GM21717 (cell line): ENCODE measurements around the gene LYAR.
"Not testable (repeated sequence)": the region's sequence is repeated elsewhere in the genome, so short reads cannot be mapped to it uniquely, and the experiment has no call there.

Experiments
- ATAC-seq: cut with Tn5 transposase; IDR thresholded peaks from one replicate; pipeline ENCODE4 v1.9.1; 2021; ENCODE audit warnings: mild to moderate bottlenecking, moderate library complexity; ENCODE audit not compliant: unreplicated experiment

Gene LYAR

DNA sequence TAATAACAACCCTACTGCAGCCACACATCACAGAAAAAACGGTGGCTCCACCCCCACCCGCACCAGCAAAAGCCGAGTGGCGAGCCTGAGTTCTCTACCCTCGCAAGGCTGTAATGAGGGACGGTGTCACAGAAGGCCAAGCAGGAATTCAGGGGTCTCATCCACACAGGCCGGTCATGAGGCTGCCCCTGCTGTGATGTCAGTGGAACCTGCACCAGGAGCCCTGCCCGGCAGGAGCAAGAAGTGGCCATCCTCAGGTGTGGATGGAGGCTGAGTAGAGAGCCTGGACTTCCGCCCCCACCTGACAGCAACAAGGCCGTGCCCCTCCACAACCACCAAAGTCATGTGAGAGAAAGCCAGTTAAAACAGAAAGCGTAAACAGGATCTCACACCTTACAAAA is 20.6 kb downstream of the LYAR start:
- ATAC-seq, result no peak

GRCh38 chr4:4268776-4269175 is 21.2 kb downstream of the LYAR start:
- ATAC-seq, result no peak

DNA sequence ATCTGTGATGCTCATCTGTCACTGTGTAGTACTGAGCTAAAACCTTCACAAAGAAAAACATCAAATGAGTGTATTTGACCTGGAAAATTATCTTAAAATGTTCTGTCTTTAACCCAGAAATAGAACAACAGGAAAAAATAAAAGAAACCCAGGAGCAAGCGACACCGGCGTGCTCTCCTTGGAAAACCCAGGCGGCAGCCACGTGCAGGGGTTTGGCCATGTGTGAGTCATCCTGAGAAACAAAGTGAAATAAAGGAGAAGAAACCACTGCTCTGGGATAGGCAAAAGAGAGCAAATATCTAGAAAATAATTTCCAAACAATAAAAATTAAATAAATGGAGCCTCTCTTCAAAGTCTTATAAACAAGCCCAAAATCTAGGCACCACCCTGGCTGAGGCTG is 22.0 kb downstream of the LYAR start:
- ATAC-seq, result no peak

- ATAC-seq, result no peak
These were observed 29.7 kb downstream of the LYAR start for GRCh38 chr4:4260185-4260751.

DNA sequence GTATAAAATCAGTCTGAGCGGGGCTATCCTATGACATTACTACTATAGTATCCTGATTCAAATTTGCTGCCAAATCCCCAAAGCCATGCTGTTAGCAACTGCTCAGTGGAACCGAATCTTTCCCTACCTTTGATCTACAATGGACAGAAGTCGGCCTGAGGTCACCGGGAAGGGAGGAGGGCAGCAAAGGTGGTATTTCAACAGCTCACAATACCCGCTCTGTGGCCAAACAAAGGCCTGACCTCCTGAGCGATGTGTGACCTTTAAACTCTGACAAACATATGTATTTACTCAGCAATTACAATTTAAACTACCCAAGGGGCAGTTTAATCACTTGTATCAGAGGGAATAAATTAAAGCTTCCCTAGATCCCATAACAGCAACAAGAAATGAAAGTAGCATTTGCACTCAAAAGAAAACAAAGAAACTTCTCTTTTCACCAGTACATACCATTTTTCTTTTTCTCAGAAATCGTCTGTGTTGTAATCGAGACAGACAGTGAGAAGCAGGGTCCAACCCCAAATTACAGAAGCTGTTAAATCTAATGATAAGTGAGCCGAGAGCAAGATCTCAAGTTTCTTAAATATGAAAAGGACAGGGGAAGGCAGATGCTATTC is 30.4 kb downstream of the LYAR start:
- no peak for ATAC-seq

DNA sequence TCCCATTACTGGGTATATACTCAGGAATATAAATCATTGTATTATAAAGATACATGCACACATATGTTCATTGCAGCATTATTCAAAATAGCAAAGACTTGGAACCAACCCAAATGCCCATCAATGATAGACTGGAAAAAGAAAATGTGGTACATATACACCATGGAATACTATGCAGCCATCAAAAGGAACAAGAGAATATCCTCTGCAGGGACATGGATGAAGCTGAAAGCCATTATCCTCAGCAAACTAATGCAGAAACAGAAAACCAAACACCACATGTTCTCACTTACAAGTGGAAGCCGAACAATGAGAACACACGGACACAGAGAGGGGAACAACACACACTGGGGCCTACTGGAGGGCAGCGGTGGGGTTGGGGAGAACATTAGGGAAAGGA is 32.2 kb downstream of the LYAR start:
- not testable (repeated sequence) for ATAC-seq

DNA sequence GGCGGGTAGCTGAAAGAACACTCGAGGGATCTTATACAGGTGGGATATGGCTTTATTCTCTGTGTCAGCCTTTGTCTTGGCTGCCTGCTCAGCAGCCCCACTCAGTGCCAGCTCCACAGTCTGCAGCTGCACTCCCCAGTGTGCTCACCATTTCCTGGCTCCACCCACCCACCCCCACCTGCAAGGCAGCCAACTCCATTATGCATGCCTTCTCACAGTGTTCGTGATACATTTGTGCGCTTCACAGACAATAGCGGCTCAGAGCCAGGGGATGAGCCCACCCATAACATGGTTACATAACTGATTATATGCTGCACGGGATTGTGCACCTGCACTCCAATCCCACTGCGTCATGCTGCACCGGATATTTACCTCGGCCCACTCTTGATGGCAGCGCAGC is 33.2 kb downstream of the LYAR start:
- ATAC-seq, result no peak

GRCh38 chr4:4254666-4255065 is 35.3 kb downstream of the LYAR start:
- no peak for ATAC-seq

- ATAC-seq, result no peak
These were observed 35.8 kb downstream of the LYAR start for GRCh38 chr4:4254199-4254598.

- ATAC-seq, result no peak
These were observed 40.1 kb downstream of the LYAR start for GRCh38 chr4:4249866-4250265.

GRCh38 chr4:4249342-4249741 is 40.6 kb downstream of the LYAR start:
- ATAC-seq, result not testable (repeated sequence)

GRCh38 chr4:4248885-4249203 is 41.1 kb downstream of the LYAR start:
- no peak for ATAC-seq

GRCh38 chr4:4248029-4248884 is 41.7 kb downstream of the LYAR start, which contains the start of gene TMEM128:
TSS of gene TMEM128 (minus strand) at chr4:4248223. CDS start at chr4:4248202, 21 bp downstream.
- peak; percentile 97 for ATAC-seq

GRCh38 chr4:4247696-4248028 is 42.3 kb downstream of the LYAR start:
- peak; percentile 3 for ATAC-seq

- no peak for ATAC-seq
These were observed 44.8 kb downstream of the LYAR start for GRCh38 chr4:4245172-4245571.

- ATAC-seq, result not testable (repeated sequence)
These were observed 50.4 kb downstream of the LYAR start for GRCh38 chr4:4239551-4239950.

GRCh38 chr4:4233610-4234009 is 56.3 kb downstream of the LYAR start:
- no peak for ATAC-seq

DNA sequence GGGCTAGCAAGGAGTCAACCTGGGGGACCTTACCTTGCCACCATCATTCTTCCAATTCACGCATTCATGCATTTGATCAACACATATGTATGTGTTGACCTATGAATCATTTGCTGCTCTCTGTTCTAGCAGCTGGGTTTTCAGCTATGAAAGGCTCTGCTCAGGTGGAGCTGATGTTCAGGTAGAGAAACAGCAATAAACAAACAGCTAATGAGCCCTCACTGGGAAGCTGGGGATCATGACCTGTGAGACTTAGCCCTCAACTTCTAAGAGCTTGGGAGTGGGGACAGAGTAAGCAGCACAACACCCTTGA is 61.6 kb downstream of the LYAR start:
- no peak for ATAC-seq

DNA sequence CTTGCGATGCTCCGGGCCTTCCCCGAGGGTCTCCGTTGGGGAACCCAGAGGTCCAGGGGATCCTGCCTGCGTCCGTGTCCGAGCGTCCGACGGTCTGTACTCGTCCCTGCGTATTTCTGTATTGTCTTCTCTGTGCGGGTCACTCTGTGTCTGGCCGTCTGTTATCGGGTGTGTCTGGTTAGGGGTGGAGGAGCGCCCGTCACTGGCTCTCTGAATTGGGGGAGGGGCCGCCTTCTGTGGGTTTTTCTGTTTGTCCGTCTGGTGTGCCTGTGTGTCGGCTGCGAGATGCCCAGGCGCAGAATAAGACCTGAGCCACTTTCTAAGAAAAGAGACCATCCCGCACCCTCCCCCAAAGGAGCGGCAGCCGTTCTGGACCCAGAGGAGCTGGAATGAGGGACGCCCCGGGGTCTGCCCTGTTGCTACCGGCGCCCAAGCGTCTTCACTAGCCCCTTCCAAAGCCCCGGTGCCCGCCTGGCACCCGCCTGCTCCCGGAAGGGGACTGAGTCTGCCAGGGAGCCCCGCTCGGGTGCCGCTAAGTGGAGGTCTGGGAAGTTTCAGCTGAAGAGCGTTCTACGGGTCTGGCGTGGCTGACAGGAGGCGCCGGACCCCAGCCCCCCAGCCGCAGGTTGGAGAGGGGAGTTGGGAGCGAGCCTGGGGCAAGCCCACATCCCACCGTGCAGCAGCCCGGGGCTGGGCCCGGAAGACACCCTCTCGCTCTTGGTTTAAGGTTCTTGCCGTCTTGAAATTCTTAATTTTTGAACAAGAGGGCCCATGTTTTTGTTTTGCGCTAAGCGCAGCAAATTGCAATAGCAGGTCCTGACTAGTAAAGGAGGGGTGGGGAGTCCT is 62.2 kb downstream of the LYAR start:
- no peak for ATAC-seq

GRCh38 chr4:4226606-4227438 is 63.1 kb downstream of the LYAR start, which contains the start of gene OTOP1:
TSS of gene OTOP1 (minus strand) at chr4:4226929. CDS start at chr4:4226864, 65 bp downstream.
- no peak for ATAC-seq
